Measurements from ENCODE around the gene FAM81A.
A peak's percentile ranks its signal among the peaks of the same experiment; 100 is the strongest.
"Not testable (repeated sequence)": the region's sequence is repeated elsewhere in the genome, so short reads cannot be mapped to it uniquely, and the experiment has no call there.

Gene FAM81A

GRCh38 chr15:59519329-59519728 lies 81.3 kb downstream of the FAM81A start:
- H4K20me1 ChIP-seq, result no peaks in the 10 kb centered on the region
- no peak overlapping the region for H3K27ac ChIP-seq
- H3K4me1 ChIP-seq, result peaks cover 37% of the 10 kb centered on the region
- no peaks in the 10 kb centered on the region for H3K9me3 ChIP-seq
- no peak overlapping the region for H3K4me2 ChIP-seq
- H3K9ac ChIP-seq, result no peak overlapping the region
- H3K4me3 ChIP-seq, result no peak overlapping the region
- no peak for TF ChIP-seq Cebpa-rat (IDR thresholded peaks at IDR 0.05)
- H3K36me3 ChIP-seq, result no peaks in the 10 kb centered on the region
- no peaks in the 10 kb centered on the region for H3K27me3 ChIP-seq

GRCh38 chr15:59521443-59521842 lies 83.5 kb downstream of the FAM81A start:
- H3K4me3 ChIP-seq, result no peak overlapping the region
- H3K4me1 ChIP-seq, result peaks cover 38% of the 10 kb centered on the region
- no peak for TF ChIP-seq Cebpa-rat (IDR thresholded peaks at IDR 0.05)
- H3K27me3 ChIP-seq, result no peaks in the 10 kb centered on the region
- no peaks in the 10 kb centered on the region for H4K20me1 ChIP-seq
- no peak overlapping the region for H3K4me2 ChIP-seq
- H3K36me3 ChIP-seq, result no peaks in the 10 kb centered on the region
- H3K9ac ChIP-seq, result no peak overlapping the region
- no peak overlapping the region for H3K27ac ChIP-seq
- H3K9me3 ChIP-seq, result no peaks in the 10 kb centered on the region

- Histone ChIP-seq H3K4me2 (peak overlapping the region; percentile 56), H3K9ac (no peak overlapping the region)
Measured at GRCh38 chr15:59522988-59523461, 85.0 kb downstream of the FAM81A start.

DNA sequence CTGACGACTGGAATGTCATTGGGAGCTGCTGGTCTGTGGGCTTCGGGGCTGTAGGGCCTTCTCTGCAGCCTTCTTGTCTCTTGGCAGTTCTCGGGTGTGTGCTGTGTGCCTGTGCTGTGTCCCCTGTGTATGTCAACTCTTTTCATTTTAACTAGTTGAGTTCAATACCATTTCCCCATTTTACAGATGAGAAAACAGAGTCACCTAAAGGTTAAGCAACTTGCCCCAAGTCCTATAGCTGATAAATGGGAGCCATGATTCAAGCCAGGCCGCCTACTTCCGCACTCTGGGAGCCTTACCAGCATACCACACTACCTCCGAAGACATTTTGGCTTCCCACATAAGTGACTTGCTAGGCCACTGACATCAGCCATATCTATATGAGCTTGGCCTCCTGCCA lies 85.7 kb downstream of the FAM81A start:
- H3K27me3 ChIP-seq, result no peaks in the 10 kb centered on the region
- peak overlapping the region; percentile 56 for H3K4me2 ChIP-seq
- no peak overlapping the region for H3K9ac ChIP-seq
- H3K9me3 ChIP-seq, result no peaks in the 10 kb centered on the region
- no peak overlapping the region for H3K4me3 ChIP-seq
- H4K20me1 ChIP-seq, result no peaks in the 10 kb centered on the region
- TF ChIP-seq Cebpa-rat (IDR thresholded peaks at IDR 0.05), result no peak
- H3K27ac ChIP-seq, result no peak overlapping the region
- H3K36me3 ChIP-seq, result no peaks in the 10 kb centered on the region
- H3K4me1 ChIP-seq, result peaks cover 31% of the 10 kb centered on the region

More at GRCh38 chr15:59522988-59523461, 85.0 kb downstream of the FAM81A start:
- H3K9me3 ChIP-seq, result no peaks in the 10 kb centered on the region
- no peak overlapping the region for H3K4me3 ChIP-seq
- no peaks in the 10 kb centered on the region for H3K27me3 ChIP-seq
- no peaks in the 10 kb centered on the region for H3K36me3 ChIP-seq
- H3K27ac ChIP-seq, result no peak overlapping the region
- peak; percentile 10; the same call in 1 of the 2 replicates for TF ChIP-seq Cebpa-rat (IDR thresholded peaks at IDR 0.05)
- H4K20me1 ChIP-seq, result no peaks in the 10 kb centered on the region
- H3K4me1 ChIP-seq, result peaks cover 31% of the 10 kb centered on the region

GRCh38 chr15:59524331-59524731 lies 86.3 kb downstream of the FAM81A start:
- Histone ChIP-seq H3K9ac (0 out of 2 replicates have a peak overlapping the region, but pooled peaks have one; percentile 20), H3K27ac (no peak overlapping the region), H3K4me3 (no peak overlapping the region)

GRCh38 chr15:59526466-59526865 lies 88.5 kb downstream of the FAM81A start:
- not testable (repeated sequence) for H3K4me3 ChIP-seq, H3K36me3 ChIP-seq, H3K27ac ChIP-seq, H3K9ac ChIP-seq, H3K27me3 ChIP-seq, H4K20me1 ChIP-seq, H3K9me3 ChIP-seq, H3K4me2 ChIP-seq
- peaks cover 26% of the 10 kb centered on the region for H3K4me1 ChIP-seq

More at GRCh38 chr15:59524331-59524731, 86.3 kb downstream of the FAM81A start:
- no peak for TF ChIP-seq Cebpa-rat (IDR thresholded peaks at IDR 0.05)
- no peaks in the 10 kb centered on the region for H3K9me3 ChIP-seq
- H3K36me3 ChIP-seq, result no peaks in the 10 kb centered on the region
- peak overlapping the region; percentile 56 for H3K4me2 ChIP-seq
- H3K4me1 ChIP-seq, result peaks cover 31% of the 10 kb centered on the region
- H4K20me1 ChIP-seq, result no peaks in the 10 kb centered on the region
- no peaks in the 10 kb centered on the region for H3K27me3 ChIP-seq

- peaks cover 13% of the 10 kb centered on the region for H3K4me1 ChIP-seq
- no peaks in the 10 kb centered on the region for H3K27me3 ChIP-seq
- H3K9ac ChIP-seq, result no peak overlapping the region
- no peak for TF ChIP-seq Cebpa-rat (IDR thresholded peaks at IDR 0.05)
- no peaks in the 10 kb centered on the region for H4K20me1 ChIP-seq
- no peaks in the 10 kb centered on the region for H3K9me3 ChIP-seq
- no peak overlapping the region for H3K4me3 ChIP-seq
- no peaks in the 10 kb centered on the region for H3K36me3 ChIP-seq
- no peak overlapping the region for H3K27ac ChIP-seq
- no peak overlapping the region for H3K4me2 ChIP-seq
Measured at GRCh38 chr15:59528429-59528828, 90.4 kb downstream of the FAM81A start.

DNA sequence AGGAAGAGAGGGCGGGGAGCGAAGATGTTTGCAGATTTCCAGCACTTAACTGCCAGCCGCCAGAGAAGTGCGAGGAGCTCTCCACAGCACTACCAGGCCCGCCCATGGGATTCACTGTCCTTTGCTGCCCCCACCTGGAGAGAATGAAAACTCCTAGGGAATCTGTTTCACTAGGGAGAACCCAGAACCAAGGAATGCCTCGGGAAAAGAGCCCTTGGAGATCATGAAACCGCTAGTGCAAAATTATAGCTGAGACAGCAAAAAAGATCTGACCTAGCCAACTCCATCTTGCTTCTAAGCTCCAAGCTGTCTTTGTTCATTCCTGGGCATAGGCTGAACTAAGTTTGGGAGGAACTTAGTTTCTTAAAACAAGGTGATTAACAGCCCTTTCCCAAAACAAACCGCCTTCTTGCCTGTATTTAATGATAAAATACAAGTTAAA lies 91.0 kb downstream of the FAM81A start:
- peaks cover 8% of the 10 kb centered on the region for H3K4me1 ChIP-seq
- H4K20me1 ChIP-seq, result no peaks in the 10 kb centered on the region
- no peaks in the 10 kb centered on the region for H3K36me3 ChIP-seq
- no peak overlapping the region for H3K4me3 ChIP-seq
- no peak overlapping the region for H3K27ac ChIP-seq
- no peak overlapping the region for H3K4me2 ChIP-seq
- H3K27me3 ChIP-seq, result no peaks in the 10 kb centered on the region
- no peaks in the 10 kb centered on the region for H3K9me3 ChIP-seq
- no peak for TF ChIP-seq Cebpa-rat (IDR thresholded peaks at IDR 0.05)
- H3K9ac ChIP-seq, result no peak overlapping the region

DNA sequence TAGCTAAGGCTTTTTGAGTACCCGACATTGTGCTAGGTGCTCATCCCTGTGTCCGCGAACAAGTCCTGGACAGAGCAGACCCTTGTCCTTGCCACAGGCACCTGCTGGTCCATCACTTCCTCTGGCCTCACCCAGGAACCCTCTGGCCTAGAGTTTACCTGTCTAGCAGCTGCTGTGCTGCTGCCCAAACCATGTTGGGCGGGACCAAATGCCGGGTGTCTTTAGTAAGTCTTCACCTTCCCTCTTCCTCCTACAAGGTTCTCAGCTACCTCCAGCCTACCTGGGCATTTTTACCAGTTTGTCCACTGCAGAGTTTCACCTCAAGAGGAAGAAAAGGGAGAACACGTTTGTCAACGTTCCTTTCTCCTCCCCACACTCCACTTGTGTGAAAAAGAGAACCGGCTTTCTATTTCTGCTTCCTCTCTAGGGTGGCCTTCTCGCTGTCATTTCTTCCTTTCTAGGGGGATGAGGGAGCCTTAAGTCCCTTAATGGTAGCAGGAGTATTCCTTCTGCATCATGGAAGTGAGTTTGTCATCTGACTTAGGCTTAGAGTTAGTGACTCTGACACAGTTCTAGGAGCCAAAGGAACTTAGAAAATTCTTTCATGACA lies 93.2 kb downstream of the FAM81A start:
- Histone ChIP-seq H3K4me2 (no peak overlapping the region), H3K4me3 (no peak overlapping the region), H3K27ac (no peak overlapping the region), H3K9me3 (no peaks in the 10 kb centered on the region), H4K20me1 (no peaks in the 10 kb centered on the region), H3K4me1 (peaks cover 7% of the 10 kb centered on the region), H3K9ac (no peak overlapping the region), H3K36me3 (no peaks in the 10 kb centered on the region), H3K27me3 (no peaks in the 10 kb centered on the region)
- TF ChIP-seq Cebpa-rat (IDR thresholded peaks at IDR 0.05), result no peak

DNA sequence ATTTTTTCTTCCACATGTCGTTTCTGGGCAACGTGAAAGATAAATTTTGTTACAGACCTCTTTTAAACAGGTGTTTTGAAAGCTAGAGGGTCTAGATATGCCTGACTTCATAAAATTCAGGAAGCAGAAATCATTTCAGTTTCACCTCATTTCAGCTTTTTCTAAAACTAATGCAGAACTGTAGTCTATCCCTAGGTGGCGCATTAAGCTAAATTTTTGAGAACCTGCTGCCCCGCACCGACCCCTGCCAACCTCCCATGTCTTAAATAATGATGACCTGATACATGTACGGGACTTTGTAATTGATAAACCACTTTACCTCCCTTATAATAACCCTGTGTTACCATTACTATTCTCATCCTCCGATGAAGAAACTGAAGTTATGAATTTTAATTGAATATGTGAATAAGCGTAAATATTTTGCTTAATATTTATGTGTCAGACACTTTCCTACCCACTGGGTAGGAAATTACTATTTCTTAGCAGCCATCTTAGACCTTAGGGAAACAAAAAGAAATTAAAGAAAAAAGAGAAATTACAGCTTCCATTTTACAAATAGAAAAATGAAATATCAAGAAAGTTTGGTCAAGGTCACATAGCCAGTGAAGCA lies 94.9 kb downstream of the FAM81A start:
- no peak for TF ChIP-seq Cebpa-rat (IDR thresholded peaks at IDR 0.05)
- Histone ChIP-seq H3K4me2 (no peak overlapping the region), H3K36me3 (no peaks in the 10 kb centered on the region), H3K4me1 (peaks cover 7% of the 10 kb centered on the region), H4K20me1 (no peaks in the 10 kb centered on the region), H3K27me3 (no peaks in the 10 kb centered on the region), H3K9ac (no peak overlapping the region), H3K9me3 (no peaks in the 10 kb centered on the region), H3K27ac (no peak overlapping the region), H3K4me3 (no peak overlapping the region)
